Erythroblast (primary cell): Measurements from ENCODE around the gene GPR149.
"Not testable (repeated sequence)": the region's sequence is repeated elsewhere in the genome, so short reads cannot be mapped to it uniquely, and the experiment has no call there.

Experiments
- DNase-seq, 2 experiments: peaks; one replicate each; lab custom pipeline; 2025; lab: John Stamatoyannopoulos, UW
- GATA1 ChIP-seq: IDR thresholded peaks from 2 replicates; pipeline ENCODE4 v1.6.1; 2011; ENCODE audit warnings: low read depth, mild to moderate bottlenecking, control low read depth, low read length, moderate library complexity
- POLR2A ChIP-seq: IDR thresholded peaks from 2 replicates; pipeline ENCODE4 v1.6.1; 2011; ENCODE audit warnings: mild to moderate bottlenecking, low read length

Gene GPR149, protein sequence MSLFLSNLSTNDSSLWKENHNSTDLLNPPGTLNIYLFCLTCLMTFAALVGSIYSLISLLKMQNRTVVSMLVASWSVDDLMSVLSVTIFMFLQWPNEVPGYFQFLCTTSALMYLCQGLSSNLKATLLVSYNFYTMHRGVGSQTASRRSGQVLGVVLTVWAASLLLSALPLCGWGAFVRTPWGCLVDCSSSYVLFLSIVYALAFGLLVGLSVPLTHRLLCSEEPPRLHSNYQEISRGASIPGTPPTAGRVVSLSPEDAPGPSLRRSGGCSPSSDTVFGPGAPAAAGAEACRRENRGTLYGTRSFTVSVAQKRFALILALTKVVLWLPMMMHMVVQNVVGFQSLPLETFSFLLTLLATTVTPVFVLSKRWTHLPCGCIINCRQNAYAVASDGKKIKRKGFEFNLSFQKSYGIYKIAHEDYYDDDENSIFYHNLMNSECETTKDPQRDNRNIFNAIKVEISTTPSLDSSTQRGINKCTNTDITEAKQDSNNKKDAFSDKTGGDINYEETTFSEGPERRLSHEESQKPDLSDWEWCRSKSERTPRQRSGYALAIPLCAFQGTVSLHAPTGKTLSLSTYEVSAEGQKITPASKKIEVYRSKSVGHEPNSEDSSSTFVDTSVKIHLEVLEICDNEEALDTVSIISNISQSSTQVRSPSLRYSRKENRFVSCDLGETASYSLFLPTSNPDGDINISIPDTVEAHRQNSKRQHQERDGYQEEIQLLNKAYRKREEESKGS

DNA sequence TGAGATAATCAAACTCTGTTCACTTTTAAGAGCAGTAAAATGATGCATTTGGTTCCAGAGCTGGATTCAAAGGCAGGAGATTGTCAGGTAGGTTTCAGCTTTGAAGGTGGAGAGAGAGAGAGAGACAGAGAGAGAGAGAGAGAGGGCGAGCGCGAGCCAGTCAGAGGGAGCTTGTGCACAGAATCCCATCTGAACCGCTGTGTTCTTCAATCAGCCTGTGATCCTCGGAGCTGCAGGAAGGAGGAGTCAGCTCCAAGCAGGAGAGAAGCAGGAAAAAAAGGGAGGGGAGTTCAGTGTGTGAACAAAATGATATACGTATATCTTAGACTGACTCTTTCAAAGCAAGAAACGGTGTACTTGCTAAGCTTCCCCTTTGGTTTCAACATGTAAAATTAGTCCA lies at the start of gene GPR149:
GPR149 (minus strand) TSS at position 177 of the 400 bp plus-strand sequence. CDS start 575 bp downstream, outside the sequence.
- DNase-seq: no peak
- TF ChIP-seq GATA1: no peak
- TF ChIP-seq POLR2A: no peak

DNA sequence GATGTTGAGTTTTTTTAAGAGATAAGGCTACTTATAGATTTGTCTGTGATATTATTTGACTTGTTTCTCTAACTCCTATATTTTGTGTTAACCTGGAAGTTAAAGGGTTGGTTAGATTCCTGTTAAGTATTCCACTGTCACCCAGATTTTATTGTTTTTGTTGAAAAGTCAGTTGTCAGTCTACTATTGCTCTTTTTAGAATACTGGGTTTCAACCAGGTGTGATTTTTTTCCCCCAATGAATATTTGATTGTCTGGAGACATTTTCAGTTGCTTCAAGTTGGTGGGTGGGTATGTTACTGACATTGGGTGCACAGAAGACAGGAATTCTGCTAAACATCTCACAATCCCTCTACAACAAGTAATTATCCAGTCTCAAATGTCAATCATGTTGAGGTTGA lies 43.8 kb upstream of the GPR149 start:
- TF ChIP-seq GATA1 (no peak), POLR2A (no peak)
- DNase-seq: no peak

DNA sequence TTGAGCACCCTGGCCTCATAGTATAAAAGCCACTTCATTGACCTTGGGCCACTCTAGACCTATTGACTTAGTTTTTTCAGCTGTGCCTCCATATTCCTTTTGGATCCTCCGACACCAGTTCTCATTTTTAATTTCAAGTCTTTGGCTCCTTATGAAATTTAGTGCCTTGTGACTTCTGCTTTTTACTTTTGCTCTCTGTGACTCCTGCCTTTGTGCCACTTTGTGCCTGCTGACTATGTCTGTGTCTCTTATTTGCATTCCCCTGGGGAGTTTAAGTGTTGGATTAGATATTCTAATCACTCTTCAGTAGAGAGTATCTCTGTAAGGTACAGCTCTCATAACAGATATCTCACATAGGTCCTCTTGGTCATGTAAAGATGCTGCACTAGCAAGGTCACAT lies 39.6 kb upstream of the GPR149 start:
- TF ChIP-seq POLR2A (no peak), GATA1 (no peak)
- DNase-seq: no peak

DNA sequence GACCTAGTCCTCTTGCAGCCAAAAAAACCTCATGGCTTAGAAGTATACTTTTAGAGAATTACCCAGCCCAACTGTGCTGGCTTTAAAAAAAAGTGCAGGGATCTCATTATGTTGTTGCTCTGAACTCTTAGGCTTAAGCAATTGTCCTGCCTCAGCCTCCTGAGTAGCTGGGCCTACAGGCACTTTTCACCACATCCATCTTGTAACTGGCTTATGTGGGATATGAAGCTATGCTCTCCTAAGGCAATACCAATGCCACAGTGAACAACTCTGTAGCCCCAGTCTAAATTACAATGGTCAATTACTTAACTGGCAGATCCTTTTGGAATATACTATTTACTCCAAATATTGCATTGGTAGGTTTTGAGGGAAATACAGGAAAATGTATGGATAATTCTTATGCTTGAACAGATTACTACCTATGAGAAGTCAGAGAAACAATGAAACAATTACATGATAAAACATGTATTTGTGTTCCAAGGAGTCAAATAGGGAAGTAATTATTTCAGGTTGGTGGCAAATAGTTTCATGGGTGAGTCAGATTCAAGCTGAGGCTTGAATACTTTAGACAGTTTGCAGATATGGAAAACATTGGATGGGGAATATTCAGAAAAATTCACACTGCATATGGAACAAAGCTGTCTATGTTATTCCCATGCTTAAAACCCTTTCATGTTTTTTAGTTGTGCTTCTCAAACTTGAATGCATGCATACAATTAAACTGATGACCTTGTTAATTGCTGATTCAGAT lies 34.6 kb upstream of the GPR149 start:
- no peak for TF ChIP-seq POLR2A
- TF ChIP-seq GATA1: no peak
- no peak for DNase-seq

DNA sequence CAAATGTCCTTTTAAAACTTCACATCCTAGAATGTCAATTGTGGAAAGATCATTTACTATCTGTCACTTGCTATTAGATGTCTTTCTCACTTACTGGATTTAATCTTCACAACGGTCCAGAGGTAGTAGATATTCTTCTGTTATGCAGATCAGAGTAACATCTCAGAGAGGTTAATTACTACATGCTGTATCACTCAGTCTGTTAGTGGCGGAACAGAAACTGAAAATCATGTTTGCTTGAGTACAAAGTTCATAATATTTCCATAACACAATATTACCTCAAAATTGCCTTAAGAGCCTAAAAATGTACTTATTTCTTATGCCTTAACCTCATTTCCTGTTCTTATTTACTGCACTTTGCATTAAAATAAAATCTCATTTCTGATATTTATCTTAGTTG lies 28.6 kb upstream of the GPR149 start:
- DNase-seq: no peak
- no peak for TF ChIP-seq GATA1
- no peak for TF ChIP-seq POLR2A

DNA sequence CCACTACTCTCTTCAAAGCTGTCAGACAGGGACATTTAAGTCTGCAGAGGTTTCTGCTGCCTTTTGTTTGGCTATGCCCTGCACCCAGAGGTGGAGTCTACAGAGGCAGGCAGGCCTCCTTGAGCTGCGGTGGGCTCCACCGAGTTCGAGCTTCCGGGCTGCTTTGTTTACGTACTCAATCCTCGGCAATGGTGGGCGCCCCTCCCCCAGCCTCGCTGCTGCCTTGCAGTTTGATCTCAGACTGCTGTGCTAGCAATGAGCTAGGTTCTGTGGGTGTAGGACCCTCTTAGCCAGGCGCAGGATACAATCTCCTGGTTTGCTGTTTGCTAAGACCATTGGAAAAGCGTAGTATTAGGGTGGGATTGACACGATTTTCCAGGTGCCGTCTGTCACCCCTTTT lies 9.1 kb upstream of the GPR149 start:
- DNase-seq: not testable (repeated sequence)

DNA sequence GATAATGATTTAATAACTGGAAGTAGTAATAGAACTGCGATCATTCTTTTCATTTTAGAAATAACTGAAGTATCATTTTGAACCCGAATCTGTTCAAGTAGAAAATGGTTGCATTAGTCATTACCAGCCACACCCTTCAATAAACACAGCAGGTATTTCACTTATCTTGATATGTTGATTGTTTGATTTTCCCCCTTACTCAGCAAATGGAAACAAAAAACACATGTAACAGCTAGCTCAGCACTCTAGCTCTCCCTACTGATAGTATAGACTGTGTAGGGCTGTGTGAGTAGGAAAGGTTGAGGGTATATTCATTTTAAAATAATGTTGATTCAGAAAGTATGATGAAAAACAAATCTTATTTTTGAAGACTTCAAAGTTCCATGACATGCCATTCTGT lies 1.1 kb upstream of the GPR149 start:
- TF ChIP-seq GATA1: no peak
- no peak for DNase-seq

DNA sequence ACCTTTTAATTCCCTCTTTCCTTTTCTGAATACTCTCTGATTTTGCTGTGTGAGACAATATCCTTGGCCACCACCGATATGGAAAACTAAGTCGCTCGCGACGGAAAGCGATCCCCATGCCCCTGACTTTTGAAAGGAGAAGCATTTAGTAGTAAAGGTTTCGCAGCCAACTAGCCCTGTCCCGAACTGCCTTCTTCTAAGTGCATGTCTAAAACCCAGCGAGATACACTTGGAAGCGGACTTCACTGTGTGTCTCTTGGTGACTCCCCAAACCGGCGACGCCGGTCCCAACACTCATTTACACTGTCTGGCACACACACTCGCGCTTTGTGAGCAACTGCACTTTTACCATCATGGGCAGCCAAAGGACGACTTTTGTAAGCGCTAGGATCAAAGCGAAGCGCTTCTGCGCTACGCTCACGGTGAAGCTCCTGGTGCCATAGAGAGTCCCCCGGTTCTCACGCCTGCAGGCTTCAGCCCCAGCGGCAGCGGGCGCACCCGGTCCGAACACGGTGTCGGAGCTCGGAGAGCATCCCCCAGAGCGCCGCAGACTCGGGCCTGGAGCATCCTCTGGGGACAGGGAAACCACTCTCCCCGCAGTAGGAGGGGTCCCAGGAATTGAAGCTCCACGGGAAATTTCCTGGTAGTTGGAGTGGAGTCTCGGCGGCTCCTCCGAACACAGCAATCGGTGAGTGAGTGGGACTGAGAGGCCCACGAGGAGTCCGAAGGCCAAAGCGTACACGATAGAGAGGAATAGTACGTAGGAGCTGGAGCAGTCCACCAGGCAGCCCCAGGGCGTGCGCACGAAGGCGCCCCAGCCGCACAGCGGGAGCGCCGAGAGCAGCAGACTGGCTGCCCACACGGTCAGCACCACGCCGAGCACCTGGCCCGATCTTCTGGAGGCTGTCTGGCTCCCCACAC lies 1.4 kb downstream of the GPR149 start:
- TF ChIP-seq POLR2A: no peak
- no peak for DNase-seq

DNA sequence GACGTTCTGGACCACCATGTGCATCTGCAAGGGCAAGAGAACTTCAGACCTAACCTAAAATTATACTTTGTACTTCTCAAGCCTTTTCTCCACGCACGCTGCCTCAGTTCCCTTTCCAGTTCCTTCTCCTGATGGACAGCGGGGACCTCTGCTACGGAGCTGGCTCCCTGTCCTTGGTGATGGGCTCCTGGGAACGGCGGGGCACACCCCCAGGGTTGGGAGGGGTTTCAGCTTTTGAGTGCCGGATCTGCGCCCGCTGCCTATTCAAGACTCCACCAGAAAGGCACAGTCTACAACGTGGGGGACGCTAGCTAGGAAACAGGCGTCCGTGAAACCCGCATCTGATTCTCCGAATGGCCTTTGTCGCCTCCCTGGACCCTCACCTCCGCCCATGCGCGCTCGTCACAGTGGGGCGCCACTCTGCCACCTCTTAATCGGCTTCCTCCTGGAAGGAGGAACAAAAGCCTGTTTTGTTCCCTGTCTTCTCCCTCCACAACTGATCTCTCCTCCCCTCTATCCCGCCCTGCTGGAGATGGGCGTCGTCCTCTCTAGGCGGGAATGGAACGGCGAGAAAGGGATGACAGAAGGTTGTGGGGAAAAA lies 2.2 kb downstream of the GPR149 start:
- no peak for DNase-seq

DNA sequence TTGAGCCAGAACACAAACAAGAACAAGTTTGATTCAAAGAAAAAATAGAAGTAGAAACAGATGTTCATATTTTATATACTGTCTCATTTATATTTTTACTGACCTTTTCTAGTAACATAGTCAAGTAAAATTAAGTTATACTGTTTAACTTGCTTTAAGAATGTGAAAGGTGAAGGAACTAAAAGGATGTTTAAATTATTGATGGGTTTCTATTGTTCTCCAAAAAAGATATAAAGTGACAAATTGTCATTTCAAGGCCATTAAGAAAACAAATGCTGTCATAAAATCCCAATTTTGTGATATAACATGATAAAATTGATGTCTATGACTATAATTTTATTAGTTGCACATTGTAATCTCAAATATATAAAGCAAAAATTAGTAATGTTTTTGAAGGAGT lies 7.3 kb downstream of the GPR149 start:
- TF ChIP-seq GATA1 (no peak), POLR2A (no peak)

More for the DNA sequence above, 2.2 kb downstream of the GPR149 start:
- TF ChIP-seq GATA1 (no peak), POLR2A (no peak)

DNA sequence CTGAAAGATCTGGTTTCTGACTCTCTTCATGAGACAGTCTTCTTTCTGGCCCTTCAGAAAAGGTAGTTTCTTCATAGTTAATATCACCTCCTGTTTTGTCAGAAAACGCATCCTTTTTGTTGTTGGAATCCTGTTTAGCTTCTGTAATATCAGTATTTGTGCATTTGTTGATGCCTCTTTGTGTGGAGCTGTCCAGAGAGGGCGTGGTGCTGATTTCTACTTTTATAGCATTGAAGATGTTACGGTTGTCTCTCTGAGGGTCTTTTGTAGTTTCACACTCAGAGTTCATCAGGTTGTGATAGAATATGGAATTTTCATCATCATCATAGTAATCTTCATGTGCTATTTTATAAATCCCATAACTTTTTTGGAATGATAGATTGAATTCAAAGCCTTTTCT lies 8.9 kb downstream of the GPR149 start:
- DNase-seq: peak; percentile 2 to 23
- TF ChIP-seq GATA1: no peak
- TF ChIP-seq POLR2A: no peak

More for the DNA sequence above, 7.3 kb downstream of the GPR149 start:
- no peak for DNase-seq

DNA sequence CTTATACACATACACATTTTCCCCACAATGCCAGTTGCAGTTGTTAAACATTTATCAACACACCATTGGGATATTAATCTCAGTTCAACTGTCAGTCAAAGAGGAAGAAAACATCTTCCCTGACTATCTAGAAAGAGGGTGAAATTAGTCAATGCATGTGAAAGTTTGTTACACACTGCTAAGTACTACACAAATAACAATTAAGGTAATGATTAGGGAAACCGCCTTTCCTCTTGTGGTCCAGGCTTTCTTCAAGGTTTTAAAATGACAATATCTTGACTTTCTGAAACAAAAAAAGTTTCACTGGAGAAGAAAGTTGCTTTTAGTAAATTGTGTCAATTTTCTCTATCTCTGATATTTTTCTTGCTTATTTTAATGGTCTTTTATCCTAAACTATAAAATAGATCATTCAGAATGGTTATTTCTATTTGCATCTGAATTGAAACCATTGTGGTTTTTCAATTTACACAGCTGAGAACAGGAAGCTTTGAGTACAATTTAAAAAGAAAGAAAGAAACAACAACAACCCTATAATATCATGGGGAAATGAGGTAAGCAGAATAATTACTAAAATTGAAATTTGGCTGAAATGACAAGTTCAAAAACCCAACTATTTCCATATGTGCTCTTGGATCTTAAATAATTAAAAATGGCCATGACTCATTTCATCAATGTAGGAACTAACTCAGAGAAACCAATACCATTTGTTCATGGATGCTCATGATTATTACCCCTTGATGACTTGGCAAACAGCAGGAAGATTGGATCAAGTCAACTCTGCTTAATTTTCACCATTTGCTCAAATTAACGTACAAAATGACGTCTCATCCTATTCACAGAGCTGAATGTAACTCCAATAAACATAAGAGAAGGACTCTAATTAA lies 31.7 kb downstream of the GPR149 start:
- DNase-seq: no peak
- TF ChIP-seq POLR2A (no peak), GATA1 (no peak)
